Upper lobe of left lung (tissue), 6 donors: ENCODE measurements around the gene TMEM170B. TPM values are rescaled to one million over a fixed set of nuclear protein-coding genes. Genes with fewer than 3 reads are reported as not detected.

Source experiments
- ATAC-seq, 2 donors: fragments of 200-7000 bp; cut with Tn5 transposase; one replicate each; pipeline ENCODE4 v1.9.1; 2022; ENCODE audit warnings: mild to moderate bottlenecking in 2 of 2, moderate library complexity in 2 of 2; ENCODE audit not compliant: low FRiP score in 2 of 2
- DNase-seq, 2 donors: peaks; one replicate each; pipeline ENCODE4 v3.0.0-alpha.2; 2019 to 2020
- H3K27ac ChIP-seq, 4 donors: fragments of 200-600 bp; sonication (generic); one replicate each; pipeline ENCODE4 v1.5.1; 2016 to 2019
- H3K27me3 ChIP-seq, 4 donors: fragments of 200-600 bp; sonication (generic); one replicate each; pipeline ENCODE4 v1.5.1; 2017 to 2019
- H3K36me3 ChIP-seq, 4 donors: fragments of 200-600 bp; sonication (generic); one replicate each; pipeline ENCODE4 v1.5.1; 2016 to 2019
- H3K4me1 ChIP-seq, 4 donors: fragments of 200-600 bp; sonication (generic); one replicate each; pipeline ENCODE4 v1.5.1; 2018 to 2019
- H3K4me3 ChIP-seq, 4 donors: fragments of 200-600 bp; sonication (generic); one replicate each; pipeline ENCODE4 v1.5.1; 2017 to 2019; ENCODE audit warnings: mild to moderate bottlenecking in 2 of 4, moderate library complexity in 1 of 4
- H3K9me3 ChIP-seq, 4 donors: fragments of 200-600 bp; sonication (generic); one replicate each; pipeline ENCODE4 v1.5.1; 2018 to 2019
- EP300 ChIP-seq, 4 donors: sonication (generic); formaldehyde crosslinking; IDR thresholded peaks; one replicate each; pipeline ENCODE4 v1.5.1; 2017; ENCODE audit warnings: antibody characterized with exemption in 4 of 4, control low read depth in 2 of 4
- POLR2A ChIP-seq, 4 donors: fragments of 450-650 bp; IDR thresholded peaks; one replicate each; pipeline ENCODE4 v1.5.1; 2016 to 2017; ENCODE audit warnings: antibody characterized with exemption in 4 of 4, mild to moderate bottlenecking in 2 of 4
- POLR2AphosphoS5 ChIP-seq, 2 donors: sonication (generic); formaldehyde crosslinking; IDR thresholded peaks; one replicate each; pipeline ENCODE4 v1.5.1; 2017; ENCODE audit warnings: antibody characterized with exemption in 2 of 2
- WGBS, 2 donors: methylation state at CpG; one replicate each; pipeline ENCODE4 v1.1.5; 2017 to 2018; 5-methylcytosine and 5-hydroxymethylcytosine counted together
- total RNA-seq, 6 donors: library from RNA; depleted of rRNA in 4 of 6; stranded (reverse); fragments of >200 nt in 4 of 6; gene quantifications; one replicate each; pipeline versions ENCODE4 v1.1.0 to v1.2.1, GENCODE V29; 2016 to 2021
- TF ChIP-seq, protein P1 (sequence below), 6 experiments: fragments of 450-650 bp in 4 of 6; fragments of 200-600 bp in 2 of 6; sonication (generic) in 2 of 6; IDR thresholded peaks; one replicate each; pipeline ENCODE4 v1.5.1; 2016 to 2019; ENCODE audit warnings: antibody characterized with exemption in 6 of 6
- donor health status: DM: no; HTN: no; CAD: no; lungs with moderate emphysema.
- donor health status: DM: no; HTN: yes; CAD: no; lungs with severe emphysema.

The TMEM170B gene
- total RNA-seq, 6 donors from 2014 or later: 3.0 to 12.9 (median 6.0) TPM

- Histone ChIP-seq H3K4me1 (no peaks in the 10 kb centered on the region), H3K27me3 (no peaks in the 10 kb centered on the region), H3K27ac (no peak overlapping the region), H3K36me3 (no peaks in the 10 kb centered on the region), H3K4me3 (no peak overlapping the region), H3K9me3 (no peaks in the 10 kb centered on the region)
- TF ChIP-seq EP300 (IDR thresholded peaks at IDR 0.05): no peak
- TF ChIP-seq, protein P1, sequence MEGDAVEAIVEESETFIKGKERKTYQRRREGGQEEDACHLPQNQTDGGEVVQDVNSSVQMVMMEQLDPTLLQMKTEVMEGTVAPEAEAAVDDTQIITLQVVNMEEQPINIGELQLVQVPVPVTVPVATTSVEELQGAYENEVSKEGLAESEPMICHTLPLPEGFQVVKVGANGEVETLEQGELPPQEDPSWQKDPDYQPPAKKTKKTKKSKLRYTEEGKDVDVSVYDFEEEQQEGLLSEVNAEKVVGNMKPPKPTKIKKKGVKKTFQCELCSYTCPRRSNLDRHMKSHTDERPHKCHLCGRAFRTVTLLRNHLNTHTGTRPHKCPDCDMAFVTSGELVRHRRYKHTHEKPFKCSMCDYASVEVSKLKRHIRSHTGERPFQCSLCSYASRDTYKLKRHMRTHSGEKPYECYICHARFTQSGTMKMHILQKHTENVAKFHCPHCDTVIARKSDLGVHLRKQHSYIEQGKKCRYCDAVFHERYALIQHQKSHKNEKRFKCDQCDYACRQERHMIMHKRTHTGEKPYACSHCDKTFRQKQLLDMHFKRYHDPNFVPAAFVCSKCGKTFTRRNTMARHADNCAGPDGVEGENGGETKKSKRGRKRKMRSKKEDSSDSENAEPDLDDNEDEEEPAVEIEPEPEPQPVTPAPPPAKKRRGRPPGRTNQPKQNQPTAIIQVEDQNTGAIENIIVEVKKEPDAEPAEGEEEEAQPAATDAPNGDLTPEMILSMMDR (IDR thresholded peaks at IDR 0.05): no peak
- TF ChIP-seq POLR2A (IDR thresholded peaks at IDR 0.05): no peak
- no peak for TF ChIP-seq POLR2AphosphoS5 (IDR thresholded peaks at IDR 0.05)
- ATAC-seq (no peak), DNase-seq (no peak)
- 84% methylated on average over 4 of the region's 4 CpGs for WGBS, 2 donors
Measured at GRCh38 chr6:11622156-11622555, 84.6 kb downstream of the TMEM170B start.

DNA sequence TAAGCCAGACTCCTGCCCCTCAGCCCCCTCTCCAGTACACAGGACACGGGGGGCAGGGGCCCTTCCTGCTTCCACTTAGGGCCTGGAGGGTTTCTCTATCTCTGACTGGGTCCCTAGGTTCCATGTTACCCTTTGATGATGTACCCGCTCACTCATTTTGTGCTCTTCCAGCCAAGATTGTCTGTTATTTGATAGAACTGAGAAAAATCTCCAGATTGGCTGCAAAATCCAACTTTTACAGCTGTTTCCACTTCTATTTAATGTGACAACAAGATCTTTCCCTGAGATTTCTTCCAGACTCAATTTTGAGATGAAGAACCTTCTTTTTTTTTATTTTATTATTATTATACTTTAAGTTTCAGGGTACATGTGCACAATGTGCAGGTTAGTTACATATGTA, 85.7 kb downstream of the TMEM170B start:
- Histone ChIP-seq H3K4me3 (no peak overlapping the region), H3K4me1 (no peaks in the 10 kb centered on the region), H3K27me3 (no peaks in the 10 kb centered on the region), H3K27ac (no peak overlapping the region), H3K9me3 (no peaks in the 10 kb centered on the region), H3K36me3 (no peaks in the 10 kb centered on the region)
- WGBS, 2 donors: 86 to 87% methylated on average over 2 of the region's 2 CpGs
- ATAC-seq: no peak
- no peak for DNase-seq
- TF ChIP-seq POLR2A (IDR thresholded peaks at IDR 0.05) (no peak), POLR2AphosphoS5 (IDR thresholded peaks at IDR 0.05) (no peak), EP300 (IDR thresholded peaks at IDR 0.05) (no peak)
- TF ChIP-seq, protein P1 (IDR thresholded peaks at IDR 0.05): no peak

GRCh38 chr6:11625302-11625701, 87.8 kb downstream of the TMEM170B start:
- DNase-seq: no peak
- Histone ChIP-seq H3K36me3 (no peaks in the 10 kb centered on the region), H3K27ac (no peak overlapping the region), H3K9me3 (no peaks in the 10 kb centered on the region), H3K4me1 (peaks cover 0 to 3% (median 0%) of the 10 kb centered on the region in 4 donors), H3K4me3 (no peak overlapping the region), H3K27me3 (no peaks in the 10 kb centered on the region)
- no peak for ATAC-seq
- no peak for TF ChIP-seq EP300 (IDR thresholded peaks at IDR 0.05)
- TF ChIP-seq, protein P1 (IDR thresholded peaks at IDR 0.05): no peak
- TF ChIP-seq POLR2A (IDR thresholded peaks at IDR 0.05): no peak
- no peak for TF ChIP-seq POLR2AphosphoS5 (IDR thresholded peaks at IDR 0.05)
- WGBS, 2 donors: 78 to 80% methylated on average over 8 of the region's 8 CpGs

DNA sequence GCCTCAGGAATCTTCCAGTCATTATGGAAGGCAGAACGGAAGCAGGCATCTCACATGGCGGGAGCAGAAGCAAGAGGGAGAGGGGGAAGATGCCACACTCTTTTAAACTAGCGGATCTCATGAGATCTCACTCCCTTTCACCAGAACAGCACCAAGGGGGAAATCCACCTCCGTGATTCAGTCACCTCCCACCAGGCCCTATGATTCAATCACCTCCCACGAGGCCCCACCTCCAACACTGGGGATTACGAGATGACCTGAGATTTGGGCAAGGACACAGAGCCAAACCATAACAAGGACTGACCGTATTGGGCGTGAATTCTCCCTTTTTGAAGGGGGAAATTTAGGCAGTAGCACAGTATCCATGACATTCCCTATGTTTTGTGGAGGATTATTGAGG, 88.8 kb downstream of the TMEM170B start:
- no peaks in the 10 kb centered on the region for H3K36me3 ChIP-seq
- no peaks in the 10 kb centered on the region for H3K27me3 ChIP-seq
- ATAC-seq (no peak), DNase-seq (no peak)
- 87% methylated on average over 8 of the region's 8 CpGs for WGBS, 2 donors
- H3K27ac ChIP-seq: no peak overlapping the region
- TF ChIP-seq EP300 (IDR thresholded peaks at IDR 0.05) (no peak), POLR2AphosphoS5 (IDR thresholded peaks at IDR 0.05) (no peak), POLR2A (IDR thresholded peaks at IDR 0.05) (no peak)
- TF ChIP-seq, protein P1 (IDR thresholded peaks at IDR 0.05): no peak
- H3K4me1 ChIP-seq: peaks cover 3 to 14% (median 5%) of the 10 kb centered on the region in 4 donors
- no peaks in the 10 kb centered on the region for H3K9me3 ChIP-seq
- no peak overlapping the region for H3K4me3 ChIP-seq

GRCh38 chr6:11628562-11628961, 91.0 kb downstream of the TMEM170B start:
- Histone ChIP-seq H3K4me3 (no peak overlapping the region), H3K27me3 (no peaks in the 10 kb centered on the region), H3K9me3 (no peaks in the 10 kb centered on the region), H3K27ac (no peak overlapping the region), H3K4me1 (peaks cover 12 to 28% (median 16%) of the 10 kb centered on the region in 4 donors), H3K36me3 (no peaks in the 10 kb centered on the region)
- no peak for DNase-seq
- TF ChIP-seq EP300 (IDR thresholded peaks at IDR 0.05): no peak
- no peak for TF ChIP-seq POLR2AphosphoS5 (IDR thresholded peaks at IDR 0.05)
- TF ChIP-seq POLR2A (IDR thresholded peaks at IDR 0.05): no peak
- TF ChIP-seq, protein P1 (IDR thresholded peaks at IDR 0.05): no peak
- no peak for ATAC-seq
